ENCODE results near the gene NLGN1. TPM values are rescaled to one million over a fixed set of nuclear protein-coding genes. Genes with fewer than 3 reads are reported as not detected.

The NLGN1 gene
- total RNA-seq, 4 donors from 2014 or later, result 0.80 to 4.4 (median 1.8) TPM

DNA sequence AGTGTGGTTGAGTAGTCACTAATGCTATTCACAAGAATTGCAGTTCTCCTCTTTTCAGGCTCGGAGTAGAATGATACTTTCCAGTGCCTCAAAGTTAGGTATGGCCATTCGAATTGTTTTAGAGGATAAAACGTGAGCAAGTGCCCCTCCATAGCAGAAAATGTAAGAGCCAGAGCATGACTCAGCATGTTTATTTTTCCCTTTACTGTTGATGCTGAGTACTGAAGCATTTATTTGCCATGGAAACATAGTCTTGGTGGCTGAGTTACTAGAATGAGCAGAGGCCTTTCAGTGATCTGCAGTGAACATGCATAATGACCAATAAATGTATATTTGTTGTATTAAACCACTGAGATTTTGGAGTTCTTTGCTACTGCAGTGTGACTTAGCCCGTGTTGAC, 540.6 kb downstream of the NLGN1 start:
- TF ChIP-seq POLR2A (IDR thresholded peaks at IDR 0.05), result no peak
- TF ChIP-seq, protein P1, sequence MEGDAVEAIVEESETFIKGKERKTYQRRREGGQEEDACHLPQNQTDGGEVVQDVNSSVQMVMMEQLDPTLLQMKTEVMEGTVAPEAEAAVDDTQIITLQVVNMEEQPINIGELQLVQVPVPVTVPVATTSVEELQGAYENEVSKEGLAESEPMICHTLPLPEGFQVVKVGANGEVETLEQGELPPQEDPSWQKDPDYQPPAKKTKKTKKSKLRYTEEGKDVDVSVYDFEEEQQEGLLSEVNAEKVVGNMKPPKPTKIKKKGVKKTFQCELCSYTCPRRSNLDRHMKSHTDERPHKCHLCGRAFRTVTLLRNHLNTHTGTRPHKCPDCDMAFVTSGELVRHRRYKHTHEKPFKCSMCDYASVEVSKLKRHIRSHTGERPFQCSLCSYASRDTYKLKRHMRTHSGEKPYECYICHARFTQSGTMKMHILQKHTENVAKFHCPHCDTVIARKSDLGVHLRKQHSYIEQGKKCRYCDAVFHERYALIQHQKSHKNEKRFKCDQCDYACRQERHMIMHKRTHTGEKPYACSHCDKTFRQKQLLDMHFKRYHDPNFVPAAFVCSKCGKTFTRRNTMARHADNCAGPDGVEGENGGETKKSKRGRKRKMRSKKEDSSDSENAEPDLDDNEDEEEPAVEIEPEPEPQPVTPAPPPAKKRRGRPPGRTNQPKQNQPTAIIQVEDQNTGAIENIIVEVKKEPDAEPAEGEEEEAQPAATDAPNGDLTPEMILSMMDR (IDR thresholded peaks at IDR 0.05), result no peak
- intact Hi-C loops (cut with DNase I; ENCODE audit: low total_unique reads), result no loop called here
- no peak overlapping the region for H3K4me3 ChIP-seq (ENCODE audit: low read depth, poor library complexity, severe bottlenecking)
- DNase-seq (ENCODE audit: low spot score in 2 of 2), result no peak
- 58 to 63% methylated on average over 4 of the region's 4 CpGs for WGBS, 2 donors

DNA sequence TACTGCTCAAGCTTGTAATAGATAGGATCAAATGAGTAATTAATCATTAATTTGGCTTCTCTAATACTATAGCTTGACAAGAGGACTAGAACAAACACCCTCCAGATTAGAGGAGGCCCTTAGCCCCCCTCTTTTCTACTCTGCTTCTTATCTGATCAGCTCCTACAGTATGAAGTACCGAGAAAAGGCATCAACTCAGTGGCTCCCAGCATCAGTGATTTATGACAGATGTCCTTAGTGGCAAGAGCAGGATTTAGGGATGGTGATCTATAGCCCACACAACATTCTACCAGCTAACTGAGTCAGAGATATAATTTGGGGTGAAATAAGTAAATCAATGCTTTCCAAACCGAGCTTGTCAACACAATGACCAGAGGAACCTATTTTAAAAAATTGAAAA, 541.1 kb downstream of the NLGN1 start:
- DNase-seq (ENCODE audit: low spot score in 2 of 2), result no peak
- no peak for TF ChIP-seq POLR2A (IDR thresholded peaks at IDR 0.05)
- TF ChIP-seq, protein P1 (IDR thresholded peaks at IDR 0.05), result no peak
- WGBS, 2 donors, result 55 to 68% methylated on average over 2 of the region's 2 CpGs
- intact Hi-C loops (cut with DNase I; ENCODE audit: low total_unique reads), result no loop called here
- no peak overlapping the region for H3K4me3 ChIP-seq (ENCODE audit: low read depth, poor library complexity, severe bottlenecking)

DNA sequence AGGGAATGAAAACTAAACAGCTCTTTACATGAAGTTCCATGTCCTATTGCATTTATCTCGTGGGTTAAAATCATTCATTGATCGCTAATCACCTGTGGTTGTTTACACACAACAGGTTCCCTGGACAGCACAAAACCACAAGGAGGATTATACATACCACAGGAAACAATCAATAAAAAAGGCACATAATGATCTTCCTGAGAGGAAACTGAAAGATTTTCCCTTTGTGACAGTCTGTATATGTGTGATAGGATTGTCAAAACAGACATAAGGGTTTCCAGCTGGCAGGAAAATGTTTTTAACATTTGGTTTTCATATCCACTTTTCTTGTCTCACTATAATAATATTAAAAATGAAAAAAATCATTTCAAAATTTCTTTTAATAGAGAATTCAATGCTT, 541.8 kb downstream of the NLGN1 start:
- DNase-seq (ENCODE audit: low spot score in 2 of 2), result no peak
- no peak overlapping the region for H3K4me3 ChIP-seq (ENCODE audit: low read depth, poor library complexity, severe bottlenecking)
- no peak for TF ChIP-seq POLR2A (IDR thresholded peaks at IDR 0.05)
- TF ChIP-seq, protein P1 (IDR thresholded peaks at IDR 0.05), result no peak
- WGBS, 2 donors, result 65 to 72% methylated on average over 2 of the region's 2 CpGs
- intact Hi-C loops (cut with DNase I; ENCODE audit: low total_unique reads), result no loop called here

DNA sequence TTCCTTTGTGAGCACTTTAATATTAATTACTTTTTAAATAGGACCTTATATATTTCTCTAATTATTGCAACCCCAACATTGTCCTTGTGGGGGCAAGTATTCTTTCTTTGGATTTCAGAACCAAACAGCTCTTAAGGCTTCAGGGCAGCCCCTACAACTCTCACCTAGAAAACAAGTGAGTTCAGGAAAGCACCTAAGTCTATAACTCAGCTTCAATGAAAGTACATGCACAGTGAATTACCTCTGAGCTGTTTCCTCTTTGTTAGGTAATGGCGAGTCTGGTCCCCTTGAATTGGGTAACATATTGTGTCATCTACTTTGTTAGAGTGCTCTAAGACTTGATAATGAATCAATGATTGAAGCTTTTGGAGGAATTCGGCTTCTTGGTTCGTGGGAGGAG, 545.7 kb downstream of the NLGN1 start:
- no peak overlapping the region for H3K4me3 ChIP-seq (ENCODE audit: low read depth, poor library complexity, severe bottlenecking)
- TF ChIP-seq, protein P1 (IDR thresholded peaks at IDR 0.05), result no peak
- TF ChIP-seq POLR2A (IDR thresholded peaks at IDR 0.05), result no peak
- no peak for DNase-seq (ENCODE audit: low spot score in 2 of 2)
- intact Hi-C loops (cut with DNase I; ENCODE audit: low total_unique reads), result no loop called here
- 80 to 83% methylated on average over 3 of the region's 3 CpGs for WGBS, 2 donors

DNA sequence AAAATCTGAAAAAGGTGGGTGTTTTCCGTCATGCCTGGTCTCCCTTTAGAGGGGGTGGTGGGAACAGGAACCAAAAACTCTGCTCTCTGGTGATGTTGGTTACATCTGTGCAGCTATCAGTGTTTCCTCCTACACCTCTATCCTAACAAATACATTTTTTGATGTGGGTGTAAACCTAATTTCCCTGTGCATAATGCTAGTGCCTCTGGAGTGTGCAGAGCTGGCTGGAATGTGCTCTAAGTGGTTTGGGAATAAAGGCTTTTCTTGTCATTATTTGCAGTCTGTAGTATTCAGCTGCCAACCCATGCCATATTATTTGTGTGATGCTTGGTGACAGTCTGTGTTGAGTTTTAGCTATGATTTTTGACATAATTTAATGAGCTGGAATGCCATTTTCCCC, 547.6 kb downstream of the NLGN1 start:
- H3K4me3 ChIP-seq (ENCODE audit: low read depth, poor library complexity, severe bottlenecking), result no peak overlapping the region
- intact Hi-C loops (cut with DNase I; ENCODE audit: low total_unique reads), result no loop called here
- no peak for TF ChIP-seq POLR2A (IDR thresholded peaks at IDR 0.05)
- no peak for DNase-seq (ENCODE audit: low spot score in 2 of 2)
- 74 to 81% methylated on average over 1 of the region's 1 CpG for WGBS, 2 donors

DNA sequence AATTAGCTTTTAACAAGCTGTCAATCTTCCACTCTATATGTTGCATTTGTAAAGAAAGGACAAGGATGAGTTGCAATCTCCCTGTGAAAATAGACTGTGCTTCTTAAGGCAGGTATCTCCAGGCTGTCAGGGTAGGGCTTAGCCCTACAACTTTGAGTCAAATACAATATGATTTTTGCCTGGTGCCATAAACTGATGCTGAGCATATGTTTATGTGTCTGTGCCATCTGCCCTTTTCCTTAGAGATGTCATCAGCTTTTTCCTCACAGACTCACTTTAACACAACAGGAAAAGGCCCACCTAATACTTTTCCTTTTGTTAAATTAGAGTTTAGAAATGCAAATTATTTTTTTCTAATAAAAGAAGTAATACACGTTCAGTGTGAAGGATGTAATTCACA, 548.3 kb downstream of the NLGN1 start:
- 68 to 77% methylated on average over 1 of the region's 1 CpG for WGBS, 2 donors
- intact Hi-C loops (cut with DNase I; ENCODE audit: low total_unique reads), result no loop called here
- no peak for TF ChIP-seq POLR2A (IDR thresholded peaks at IDR 0.05)
- TF ChIP-seq, protein P1 (IDR thresholded peaks at IDR 0.05), result no peak
- no peak for DNase-seq (ENCODE audit: low spot score in 2 of 2)
- no peak overlapping the region for H3K4me3 ChIP-seq (ENCODE audit: low read depth, poor library complexity, severe bottlenecking)

All from lower leg skin (tissue), 4 donors.